ENCODE results near the gene BICRAL.

DNA sequence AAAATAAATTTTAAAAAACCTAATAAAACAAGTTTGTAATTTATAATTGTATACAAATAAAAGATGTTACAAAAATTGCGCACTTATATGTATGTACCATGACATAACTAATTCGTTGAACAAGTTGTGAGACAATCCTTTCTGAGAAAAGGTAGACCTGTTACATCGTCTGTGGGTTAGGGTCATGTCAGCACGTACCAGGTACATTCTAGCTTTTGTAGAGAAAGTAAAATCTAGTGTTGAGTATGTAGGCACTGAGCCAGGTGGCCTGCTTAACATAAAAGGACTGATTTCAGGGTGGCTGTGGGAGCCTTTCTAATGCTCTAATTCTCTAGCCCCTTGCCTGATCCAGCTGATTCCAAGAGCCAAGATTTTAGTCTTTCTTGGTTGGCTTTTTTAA is 108.0 kb downstream of the BICRAL start:
- TF ChIP-seq, protein P1, sequence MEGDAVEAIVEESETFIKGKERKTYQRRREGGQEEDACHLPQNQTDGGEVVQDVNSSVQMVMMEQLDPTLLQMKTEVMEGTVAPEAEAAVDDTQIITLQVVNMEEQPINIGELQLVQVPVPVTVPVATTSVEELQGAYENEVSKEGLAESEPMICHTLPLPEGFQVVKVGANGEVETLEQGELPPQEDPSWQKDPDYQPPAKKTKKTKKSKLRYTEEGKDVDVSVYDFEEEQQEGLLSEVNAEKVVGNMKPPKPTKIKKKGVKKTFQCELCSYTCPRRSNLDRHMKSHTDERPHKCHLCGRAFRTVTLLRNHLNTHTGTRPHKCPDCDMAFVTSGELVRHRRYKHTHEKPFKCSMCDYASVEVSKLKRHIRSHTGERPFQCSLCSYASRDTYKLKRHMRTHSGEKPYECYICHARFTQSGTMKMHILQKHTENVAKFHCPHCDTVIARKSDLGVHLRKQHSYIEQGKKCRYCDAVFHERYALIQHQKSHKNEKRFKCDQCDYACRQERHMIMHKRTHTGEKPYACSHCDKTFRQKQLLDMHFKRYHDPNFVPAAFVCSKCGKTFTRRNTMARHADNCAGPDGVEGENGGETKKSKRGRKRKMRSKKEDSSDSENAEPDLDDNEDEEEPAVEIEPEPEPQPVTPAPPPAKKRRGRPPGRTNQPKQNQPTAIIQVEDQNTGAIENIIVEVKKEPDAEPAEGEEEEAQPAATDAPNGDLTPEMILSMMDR (IDR thresholded peaks at IDR 0.05; ENCODE audit: poor library complexity), result no peak
- TF ChIP-seq EZH2phosphoT487 (IDR thresholded peaks at IDR 0.05; ENCODE audit: low read depth, severe bottlenecking, unreplicated experiment), result no peak
